ENCODE measurements around the gene MYMX.

Gene MYMX

GRCh38 chr6:44217332-44218143, 812 bp downstream of the MYMX start:
- H3K9ac ChIP-seq = no peak overlapping the region
- H3K4me1 ChIP-seq = peaks cover 11% of the 10 kb centered on the region
- no peak overlapping the region for H3K4me3 ChIP-seq (ENCODE audit: low read depth, low read length)
- no peak overlapping the region for H3K27ac ChIP-seq
- no peaks in the 10 kb centered on the region for H3K9me3 ChIP-seq (ENCODE audit: control insufficient read depth, low read length)
- H3K36me3 ChIP-seq (ENCODE audit: control insufficient read depth, insufficient read depth, low read length) = no peaks in the 10 kb centered on the region
- H2AFZ ChIP-seq = no peak overlapping the region
- TF ChIP-seq CTCF (IDR thresholded peaks at IDR 0.05) = no peak
- no peak overlapping the region for H3K4me2 ChIP-seq (ENCODE audit: low read length)
- no peaks in the 10 kb centered on the region for H3K79me2 ChIP-seq
- no peaks in the 10 kb centered on the region for H3K27me3 ChIP-seq (ENCODE audit: control insufficient read depth, insufficient read depth, low read length)

- H3K4me2 ChIP-seq (ENCODE audit: low read length) = peak overlapping the region; percentile 97
- peak overlapping the region; percentile 94 for H2AFZ ChIP-seq
- H3K27ac ChIP-seq = peak overlapping the region; percentile 34
- H3K4me3 ChIP-seq (ENCODE audit: low read depth, low read length) = peak overlapping the region; percentile 80
- no peaks in the 10 kb centered on the region for H3K9me3 ChIP-seq (ENCODE audit: control insufficient read depth, low read length)
- no peaks in the 10 kb centered on the region for H3K27me3 ChIP-seq (ENCODE audit: control insufficient read depth, insufficient read depth, low read length)
- H3K36me3 ChIP-seq (ENCODE audit: control insufficient read depth, insufficient read depth, low read length) = no peaks in the 10 kb centered on the region
- no peak overlapping the region for H3K9ac ChIP-seq
- H3K79me2 ChIP-seq = no peaks in the 10 kb centered on the region
- TF ChIP-seq CTCF (IDR thresholded peaks at IDR 0.05) = no peak
- H3K4me1 ChIP-seq = peaks cover 14% of the 10 kb centered on the region
Observed at GRCh38 chr6:44219053-44219814, 2.5 kb downstream of the MYMX start.

- no peak overlapping the region for H3K9ac ChIP-seq
- H3K79me2 ChIP-seq = no peaks in the 10 kb centered on the region
- no peaks in the 10 kb centered on the region for H3K9me3 ChIP-seq (ENCODE audit: control insufficient read depth, low read length)
- no peak overlapping the region for H3K27ac ChIP-seq
- peak overlapping the region; percentile 97 for H3K4me2 ChIP-seq (ENCODE audit: low read length)
- H3K4me3 ChIP-seq (ENCODE audit: low read depth, low read length) = peak overlapping the region; percentile 47
- no peaks in the 10 kb centered on the region for H3K27me3 ChIP-seq (ENCODE audit: control insufficient read depth, insufficient read depth, low read length)
- TF ChIP-seq CTCF (IDR thresholded peaks at IDR 0.05) = no peak
- H3K36me3 ChIP-seq (ENCODE audit: control insufficient read depth, insufficient read depth, low read length) = no peaks in the 10 kb centered on the region
- peaks cover 14% of the 10 kb centered on the region for H3K4me1 ChIP-seq
- peak overlapping the region; percentile 62 for H2AFZ ChIP-seq
Observed at GRCh38 chr6:44219815-44220784, 3.4 kb downstream of the MYMX start.

- Histone ChIP-seq H3K27ac (peak overlapping the region; percentile 41), H3K79me2 (no peaks in the 10 kb centered on the region), H3K9me3 (ENCODE audit: control insufficient read depth, low read length) (no peaks in the 10 kb centered on the region), H3K4me1 (peaks cover 14% of the 10 kb centered on the region), H2AFZ (peak overlapping the region; percentile 75), H3K36me3 (ENCODE audit: control insufficient read depth, insufficient read depth, low read length) (no peaks in the 10 kb centered on the region), H3K4me2 (ENCODE audit: low read length) (no peak overlapping the region), H3K27me3 (ENCODE audit: control insufficient read depth, insufficient read depth, low read length) (no peaks in the 10 kb centered on the region), H3K9ac (no peak overlapping the region), H3K4me3 (ENCODE audit: low read depth, low read length) (no peak overlapping the region)
- TF ChIP-seq CTCF (IDR thresholded peaks at IDR 0.05) = no peak
Observed at GRCh38 chr6:44220913-44221290, 4.2 kb downstream of the MYMX start.
